Fibroblast of mammary gland (primary cell): ENCODE data around the gene NCKAP5L.

ENCODE experiments used
- DNase-seq: peaks from one replicate; pipeline ENCODE4 v3.0.0-alpha.2; 2010; ENCODE audit warnings: low read depth
- H3K4me3 ChIP-seq: 2 replicates; pipeline ENCODE4 v1.5.1; 2011; ENCODE audit warnings: low read depth, mild to moderate bottlenecking, low read length, moderate library complexity; ENCODE audit not compliant: control insufficient read depth
- TF ChIP-seq, protein P1 (sequence below): conservative IDR thresholded peaks from 2 replicates; pipeline ENCODE4 v1.5.1; 2011; ENCODE audit warnings: low read depth, low read length, inconsistent platforms; ENCODE audit not compliant: control insufficient read depth, insufficient read depth

NCKAP5L gene

DNA sequence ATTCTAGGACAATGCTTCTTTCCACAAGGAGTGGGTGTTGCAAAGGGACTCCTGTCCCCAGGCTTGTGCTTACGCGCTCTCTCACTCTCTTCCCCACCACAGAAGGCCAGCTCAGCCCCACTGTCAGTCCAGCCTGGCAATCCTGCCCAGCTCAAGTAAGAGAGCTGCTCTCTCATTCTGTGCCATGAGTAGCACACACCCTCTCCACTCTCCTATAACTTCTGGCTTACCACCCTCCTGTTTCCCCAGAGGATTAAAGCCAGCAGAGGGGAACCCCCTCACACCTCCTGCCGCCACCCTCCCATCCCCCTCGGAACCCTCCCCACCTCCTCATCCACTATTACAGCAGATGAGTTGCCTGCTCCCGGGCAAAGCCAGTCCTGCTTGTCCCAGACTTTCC lies 17.1 kb downstream of the NCKAP5L start:
- TF ChIP-seq, protein P1, sequence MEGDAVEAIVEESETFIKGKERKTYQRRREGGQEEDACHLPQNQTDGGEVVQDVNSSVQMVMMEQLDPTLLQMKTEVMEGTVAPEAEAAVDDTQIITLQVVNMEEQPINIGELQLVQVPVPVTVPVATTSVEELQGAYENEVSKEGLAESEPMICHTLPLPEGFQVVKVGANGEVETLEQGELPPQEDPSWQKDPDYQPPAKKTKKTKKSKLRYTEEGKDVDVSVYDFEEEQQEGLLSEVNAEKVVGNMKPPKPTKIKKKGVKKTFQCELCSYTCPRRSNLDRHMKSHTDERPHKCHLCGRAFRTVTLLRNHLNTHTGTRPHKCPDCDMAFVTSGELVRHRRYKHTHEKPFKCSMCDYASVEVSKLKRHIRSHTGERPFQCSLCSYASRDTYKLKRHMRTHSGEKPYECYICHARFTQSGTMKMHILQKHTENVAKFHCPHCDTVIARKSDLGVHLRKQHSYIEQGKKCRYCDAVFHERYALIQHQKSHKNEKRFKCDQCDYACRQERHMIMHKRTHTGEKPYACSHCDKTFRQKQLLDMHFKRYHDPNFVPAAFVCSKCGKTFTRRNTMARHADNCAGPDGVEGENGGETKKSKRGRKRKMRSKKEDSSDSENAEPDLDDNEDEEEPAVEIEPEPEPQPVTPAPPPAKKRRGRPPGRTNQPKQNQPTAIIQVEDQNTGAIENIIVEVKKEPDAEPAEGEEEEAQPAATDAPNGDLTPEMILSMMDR = no peak
- no peak for DNase-seq
- H3K4me3 ChIP-seq = no peak overlapping the region

DNA sequence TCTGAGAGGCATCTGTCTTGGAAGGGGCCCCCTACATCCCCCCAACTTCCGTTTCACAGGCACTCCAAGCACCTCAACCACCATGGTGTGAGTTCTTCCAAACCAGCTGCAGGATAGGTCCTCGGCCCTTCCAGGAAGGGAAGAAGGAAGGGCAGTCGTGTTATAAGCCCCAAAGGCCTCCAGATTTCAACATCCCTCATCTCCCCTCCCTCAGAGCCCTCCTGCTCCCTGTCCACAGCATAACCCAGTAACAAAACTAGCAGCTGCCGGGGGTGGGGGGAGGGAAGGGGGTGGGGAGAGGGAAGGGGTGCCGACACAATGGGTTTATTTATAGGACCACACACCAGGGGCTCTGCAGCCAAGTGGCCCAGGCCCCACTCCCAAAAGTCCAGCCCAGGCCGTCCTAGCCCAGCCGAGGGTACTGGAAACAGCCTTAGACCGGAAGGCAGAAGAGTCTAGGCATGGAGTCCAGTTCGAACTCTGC lies 18.3 kb downstream of the NCKAP5L start:
- no peak overlapping the region for H3K4me3 ChIP-seq
- DNase-seq = no peak
- TF ChIP-seq, protein P1 = no peak

DNA sequence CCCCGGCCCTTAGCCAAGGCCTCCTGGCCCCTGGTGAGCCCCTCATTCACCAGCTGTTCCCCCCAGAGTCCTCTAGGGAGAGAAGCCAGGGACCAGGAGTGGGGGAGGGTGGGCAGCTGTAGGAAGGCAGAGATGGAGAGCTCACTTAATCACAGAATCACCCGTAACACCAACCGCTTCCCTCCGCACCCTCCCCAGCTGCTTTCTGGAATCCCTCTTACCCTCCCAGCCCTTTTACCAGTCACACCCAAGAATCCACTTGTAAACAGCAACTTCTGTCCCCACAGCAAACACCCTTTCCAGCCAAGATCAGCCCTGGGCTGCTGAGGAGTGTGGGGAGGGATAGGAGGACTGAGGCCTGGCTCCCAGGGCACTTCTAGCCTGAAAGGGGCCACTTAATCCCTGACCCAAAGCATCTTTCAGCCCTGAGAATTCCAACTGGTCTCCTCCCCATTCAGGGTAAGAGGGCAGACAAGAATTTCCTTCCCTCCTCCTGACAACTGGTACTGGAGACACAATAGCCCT lies 18.8 kb downstream of the NCKAP5L start:
- DNase-seq = no peak
- TF ChIP-seq, protein P1 = no peak
- no peak overlapping the region for H3K4me3 ChIP-seq

DNA sequence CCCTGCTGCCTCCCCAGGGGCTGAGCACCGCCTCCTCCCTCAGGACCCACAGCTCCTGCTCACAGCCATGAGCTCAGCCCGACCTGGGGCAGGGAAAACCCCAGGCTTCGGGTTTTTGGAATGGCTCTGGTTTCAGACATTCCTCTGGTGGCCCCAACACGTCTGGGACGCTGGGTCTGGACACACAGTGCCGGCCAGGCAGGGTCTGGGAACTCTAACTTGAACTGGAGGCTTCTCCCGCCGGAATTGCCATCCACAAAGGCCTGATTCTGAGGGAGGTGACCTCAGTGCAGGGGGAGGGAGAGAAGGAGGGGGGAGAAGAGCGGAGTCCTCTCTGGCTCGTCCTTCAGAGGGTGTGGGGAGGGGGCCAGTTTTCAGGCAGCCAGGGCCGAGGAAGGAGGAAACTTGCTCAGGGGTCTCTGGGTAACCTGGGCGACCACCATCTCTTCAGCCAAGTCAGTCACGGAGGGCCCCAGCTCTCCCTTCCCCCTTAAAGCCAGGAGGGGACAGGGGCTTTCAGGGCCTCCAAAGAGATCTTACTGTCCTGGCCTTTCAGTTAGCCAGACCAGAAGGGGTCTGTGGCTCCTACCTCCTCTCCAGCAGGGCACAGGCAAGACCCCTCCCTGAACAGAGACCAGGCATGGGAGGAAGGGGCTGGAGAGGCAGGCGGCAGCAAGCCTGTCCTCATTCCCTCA lies 19.4 kb downstream of the NCKAP5L start:
- DNase-seq = no peak
- TF ChIP-seq, protein P1 = no peak
- no peak overlapping the region for H3K4me3 ChIP-seq

DNA sequence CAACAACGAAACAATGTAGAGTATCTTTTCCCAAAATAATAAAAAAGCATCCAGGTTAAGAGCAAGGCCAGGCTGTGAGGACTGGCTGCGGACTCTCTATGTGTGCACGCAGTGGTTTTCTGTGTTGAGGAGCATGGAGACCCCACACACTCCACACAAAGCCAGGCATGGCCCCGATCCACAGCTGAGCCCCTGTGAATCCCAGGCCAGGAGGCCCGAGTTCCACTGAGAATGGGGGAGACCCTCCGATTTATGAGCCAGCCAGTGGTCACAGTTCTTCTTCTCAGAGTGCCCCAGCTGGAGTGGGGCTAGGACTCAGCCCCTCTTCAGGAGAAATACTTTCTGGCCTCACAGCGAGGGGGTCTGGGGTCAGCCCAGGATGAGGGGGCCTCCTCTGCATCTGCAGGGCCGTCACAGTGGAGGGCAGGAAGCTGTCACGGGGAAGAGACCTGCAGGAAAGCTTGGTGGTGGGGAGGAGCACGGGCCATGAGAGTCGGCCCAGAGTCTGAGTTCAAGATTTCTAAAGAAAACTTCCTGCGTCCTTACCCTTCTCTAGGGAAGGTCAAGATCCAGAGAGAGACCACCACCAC lies 20.1 kb downstream of the NCKAP5L start:
- TF ChIP-seq, protein P1 = no peak
- no peak overlapping the region for H3K4me3 ChIP-seq
- DNase-seq = no peak

DNA sequence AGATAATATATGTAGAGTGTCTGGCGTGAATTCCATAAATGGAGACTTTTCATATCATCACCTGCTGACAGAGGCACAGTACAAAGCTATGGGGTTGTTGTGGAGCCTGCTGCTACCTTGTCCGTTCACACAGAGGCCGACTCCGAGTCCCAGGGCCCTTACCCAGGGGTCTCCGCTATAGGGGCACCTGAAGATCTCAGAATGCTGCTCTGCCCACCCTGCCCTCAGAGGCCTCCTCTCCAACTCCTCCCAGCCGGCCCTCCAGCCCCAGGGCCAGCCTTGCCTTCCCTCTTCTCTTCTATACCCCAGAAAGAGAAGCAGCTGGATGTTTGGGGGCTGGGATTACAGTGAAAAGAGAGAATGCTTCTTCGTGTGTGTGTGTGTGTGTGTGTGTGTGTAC lies 21.3 kb downstream of the NCKAP5L start:
- H3K4me3 ChIP-seq = no peak overlapping the region
- TF ChIP-seq, protein P1 = no peak
- no peak for DNase-seq

DNA sequence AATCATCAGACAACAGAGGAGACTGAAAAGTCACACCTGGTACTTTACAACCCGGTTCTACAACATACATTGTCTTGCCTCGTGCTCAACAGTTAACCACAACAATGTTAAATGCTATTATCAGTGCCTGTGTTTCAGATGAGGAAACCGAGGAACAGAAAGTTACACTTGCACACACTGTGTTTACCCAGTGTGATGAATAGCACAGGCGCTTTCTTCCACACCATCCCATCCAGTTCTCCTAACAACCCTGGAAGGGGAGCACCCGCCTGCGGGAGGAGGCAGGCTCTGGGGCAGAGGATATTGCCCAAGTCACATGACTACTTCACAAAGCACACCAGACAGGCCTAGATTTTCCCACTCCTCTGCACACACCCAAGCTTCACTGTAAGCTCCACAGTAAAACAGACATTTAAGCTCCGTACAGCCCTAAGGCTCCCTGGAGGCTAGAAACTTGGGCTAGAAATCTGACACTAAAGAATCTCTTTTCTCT lies 21.8 kb downstream of the NCKAP5L start:
- TF ChIP-seq, protein P1 = no peak
- no peak for DNase-seq
- no peak overlapping the region for H3K4me3 ChIP-seq
